ENCODE data around the gene FBXL19. TPM values are rescaled to one million over a fixed set of nuclear protein-coding genes. Genes with fewer than 3 reads are reported as not detected.

The FBXL19 gene
- total and polyA plus RNA-seq, 9 of the 15 experiments (the other 6 are each of a cell fraction or from before 2014, with no cell fraction given) = 0.13 to 48.0 (median 13.5) TPM; not detected in 1

DNA sequence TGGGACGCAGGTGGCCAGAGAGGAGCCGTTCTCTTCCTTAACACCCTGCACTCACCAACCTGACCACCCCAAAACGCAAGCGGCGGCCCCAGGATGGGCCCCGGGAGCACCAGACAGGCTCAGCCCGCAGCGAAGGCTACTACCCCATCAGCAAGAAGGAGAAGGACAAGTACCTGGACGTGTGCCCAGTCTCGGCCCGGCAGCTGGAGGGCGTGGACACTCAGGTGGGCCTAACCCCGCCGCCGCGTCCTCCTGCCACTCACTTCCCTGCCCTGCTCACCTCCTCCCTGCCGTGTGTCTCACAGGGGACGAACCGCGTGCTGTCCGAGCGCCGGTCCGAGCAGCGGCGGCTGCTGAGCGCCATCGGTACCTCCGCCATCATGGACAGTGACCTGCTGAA lies 57.1 kb downstream of the FBXL19 start (continued):
- TF ChIP-seq, protein P1, sequence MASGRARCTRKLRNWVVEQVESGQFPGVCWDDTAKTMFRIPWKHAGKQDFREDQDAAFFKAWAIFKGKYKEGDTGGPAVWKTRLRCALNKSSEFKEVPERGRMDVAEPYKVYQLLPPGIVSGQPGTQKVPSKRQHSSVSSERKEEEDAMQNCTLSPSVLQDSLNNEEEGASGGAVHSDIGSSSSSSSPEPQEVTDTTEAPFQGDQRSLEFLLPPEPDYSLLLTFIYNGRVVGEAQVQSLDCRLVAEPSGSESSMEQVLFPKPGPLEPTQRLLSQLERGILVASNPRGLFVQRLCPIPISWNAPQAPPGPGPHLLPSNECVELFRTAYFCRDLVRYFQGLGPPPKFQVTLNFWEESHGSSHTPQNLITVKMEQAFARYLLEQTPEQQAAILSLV (tag; IDR thresholded peaks at IDR 0.05) = no peak
- TF ChIP-seq KDM4B (IDR thresholded peaks at IDR 0.05; ENCODE audit: borderline replicate concordance in 2 of 2, low read depth in 1 of 2) (no peak), ZNF274 (IDR thresholded peaks at IDR 0.05; ENCODE audit: borderline replicate concordance, low read depth, low read length) (no peak), DMBX1 (CRISPR knock-in tag; IDR thresholded peaks at IDR 0.05; ENCODE audit: borderline replicate concordance) (no peak), MTA2 (IDR thresholded peaks at IDR 0.05; ENCODE audit: low read depth) (no peak), ZFPM2 (CRISPR knock-in tag; IDR thresholded peaks at IDR 0.05) (no peak), ZBTB33 (CRISPR knock-in tag; IDR thresholded peaks at IDR 0.05) (peak; percentile 63; the same call in 1 of the 2 replicates), SUPT5H (IDR thresholded peaks at IDR 0.05) (0 out of 2 replicates have a peak, but pooled peaks have one; percentile 48)
- TF ChIP-seq, protein P2, sequence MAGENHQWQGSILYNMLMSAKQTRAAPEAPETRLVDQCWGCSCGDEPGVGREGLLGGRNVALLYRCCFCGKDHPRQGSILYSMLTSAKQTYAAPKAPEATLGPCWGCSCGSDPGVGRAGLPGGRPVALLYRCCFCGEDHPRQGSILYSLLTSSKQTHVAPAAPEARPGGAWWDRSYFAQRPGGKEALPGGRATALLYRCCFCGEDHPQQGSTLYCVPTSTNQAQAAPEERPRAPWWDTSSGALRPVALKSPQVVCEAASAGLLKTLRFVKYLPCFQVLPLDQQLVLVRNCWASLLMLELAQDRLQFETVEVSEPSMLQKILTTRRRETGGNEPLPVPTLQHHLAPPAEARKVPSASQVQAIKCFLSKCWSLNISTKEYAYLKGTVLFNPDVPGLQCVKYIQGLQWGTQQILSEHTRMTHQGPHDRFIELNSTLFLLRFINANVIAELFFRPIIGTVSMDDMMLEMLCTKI (IDR thresholded peaks at IDR 0.05; ENCODE audit: partially characterized antibody) = no peak
- TF ChIP-seq, protein P3, sequence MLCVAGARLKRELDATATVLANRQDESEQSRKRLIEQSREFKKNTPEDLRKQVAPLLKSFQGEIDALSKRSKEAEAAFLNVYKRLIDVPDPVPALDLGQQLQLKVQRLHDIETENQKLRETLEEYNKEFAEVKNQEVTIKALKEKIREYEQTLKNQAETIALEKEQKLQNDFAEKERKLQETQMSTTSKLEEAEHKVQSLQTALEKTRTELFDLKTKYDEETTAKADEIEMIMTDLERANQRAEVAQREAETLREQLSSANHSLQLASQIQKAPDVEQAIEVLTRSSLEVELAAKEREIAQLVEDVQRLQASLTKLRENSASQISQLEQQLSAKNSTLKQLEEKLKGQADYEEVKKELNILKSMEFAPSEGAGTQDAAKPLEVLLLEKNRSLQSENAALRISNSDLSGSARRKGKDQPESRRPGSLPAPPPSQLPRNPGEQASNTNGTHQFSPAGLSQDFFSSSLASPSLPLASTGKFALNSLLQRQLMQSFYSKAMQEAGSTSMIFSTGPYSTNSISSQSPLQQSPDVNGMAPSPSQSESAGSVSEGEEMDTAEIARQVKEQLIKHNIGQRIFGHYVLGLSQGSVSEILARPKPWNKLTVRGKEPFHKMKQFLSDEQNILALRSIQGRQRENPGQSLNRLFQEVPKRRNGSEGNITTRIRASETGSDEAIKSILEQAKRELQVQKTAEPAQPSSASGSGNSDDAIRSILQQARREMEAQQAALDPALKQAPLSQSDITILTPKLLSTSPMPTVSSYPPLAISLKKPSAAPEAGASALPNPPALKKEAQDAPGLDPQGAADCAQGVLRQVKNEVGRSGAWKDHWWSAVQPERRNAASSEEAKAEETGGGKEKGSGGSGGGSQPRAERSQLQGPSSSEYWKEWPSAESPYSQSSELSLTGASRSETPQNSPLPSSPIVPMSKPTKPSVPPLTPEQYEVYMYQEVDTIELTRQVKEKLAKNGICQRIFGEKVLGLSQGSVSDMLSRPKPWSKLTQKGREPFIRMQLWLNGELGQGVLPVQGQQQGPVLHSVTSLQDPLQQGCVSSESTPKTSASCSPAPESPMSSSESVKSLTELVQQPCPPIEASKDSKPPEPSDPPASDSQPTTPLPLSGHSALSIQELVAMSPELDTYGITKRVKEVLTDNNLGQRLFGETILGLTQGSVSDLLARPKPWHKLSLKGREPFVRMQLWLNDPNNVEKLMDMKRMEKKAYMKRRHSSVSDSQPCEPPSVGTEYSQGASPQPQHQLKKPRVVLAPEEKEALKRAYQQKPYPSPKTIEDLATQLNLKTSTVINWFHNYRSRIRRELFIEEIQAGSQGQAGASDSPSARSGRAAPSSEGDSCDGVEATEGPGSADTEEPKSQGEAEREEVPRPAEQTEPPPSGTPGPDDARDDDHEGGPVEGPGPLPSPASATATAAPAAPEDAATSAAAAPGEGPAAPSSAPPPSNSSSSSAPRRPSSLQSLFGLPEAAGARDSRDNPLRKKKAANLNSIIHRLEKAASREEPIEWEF (CRISPR knock-in tag; IDR thresholded peaks at IDR 0.05) = no peak

All from K562 (cell line).